K562 (cell line): ENCODE data around the gene ZNF41. TPM values are rescaled to one million over a fixed set of nuclear protein-coding genes. Genes with fewer than 3 reads are reported as not detected.

Experiments
- ATAC-seq: fragments of 200-7000 bp; cut with Tn5 transposase; 3 replicates; pipeline ENCODE4 v1.9.1; 2020; ENCODE audit warnings: moderate library complexity
- BruUV-seq: library from RNA; stranded (reverse); fragments of 400-500 nt; replicated peaks from 2 replicates; lab custom pipeline; 2021; lab: Mats Ljungman, UMichigan
- CTCF ChIA-PET: fragments of 300-600 bp; formaldehyde crosslinking; extraction: SDS; loops from one replicate; lab custom pipeline; 2021; ENCODE audit warnings: low intra/inter-chr PET ratio; lab: Yijun Ruan, JAX
- POLR2A ChIA-PET: fragments of 300-600, 350-650 bp; sonication (Branson Sonifier 250); formaldehyde crosslinking; extraction: SDS; loops from one replicate; lab custom pipeline; 2021; ENCODE audit warnings: antibody characterized with exemption, inconsistent platforms; lab: Yijun Ruan, JAX
- DNase-seq, 4 experiments: peaks; one replicate each; pipeline versions ENCODE4 v3.0.0 to v3.0.0-alpha.2; 2011 to 2018; ENCODE audit warnings: low spot score in 3 of 4, mixed read lengths in 3 of 4; ENCODE audit errors: extremely low read depth in 1 of 4
- FAIRE-seq: peaks from 2 replicates; lab custom pipeline; 2011; peaks lifted over from hg19 to GRCh38; lab: Jason Lieb, UNC
- H2AFZ ChIP-seq: 2 replicates; pipeline ENCODE4 v1.6.0; 2011; ENCODE audit warnings: low read depth, low read length, control low read depth, inconsistent platforms
- H3K27ac ChIP-seq: fragments of 200-600 bp; 3 replicates; pipeline ENCODE4 v1.8.0; 2011; ENCODE audit warnings: low read depth, mild to moderate bottlenecking, control low read depth, inconsistent platforms, low read length, moderate library complexity, mixed read lengths; ENCODE audit errors: extremely low read depth
- H3K27me3 ChIP-seq, 2 experiments: fragments of 300-600 bp in 1 of 2; 2 replicates in 1 of 2; 3 replicates in 1 of 2; pipeline versions ENCODE4 v1.6.0 to v1.8.0; 2011; ENCODE audit warnings: inconsistent platforms in 2 of 2, low read length in 2 of 2, mild to moderate bottlenecking in 1 of 2, mixed read lengths in 1 of 2, moderate library complexity in 1 of 2; ENCODE audit not compliant: control insufficient read depth in 2 of 2, insufficient read depth in 2 of 2
- H3K36me3 ChIP-seq: fragments of 300-600 bp; 3 replicates; pipeline ENCODE4 v1.8.0; 2011; ENCODE audit warnings: mild to moderate bottlenecking, low read length, inconsistent platforms; ENCODE audit not compliant: control insufficient read depth, insufficient read depth
- H3K4me1 ChIP-seq, 2 experiments: fragments of 200-600 bp in 1 of 2; replicated peaks in 1 of 2; 2 replicates in 1 of 2; 3 replicates in 1 of 2; pipeline versions ENCODE4 v1.5.1 to v1.8.0; 2011; ENCODE audit warnings: inconsistent platforms in 2 of 2, low read length in 2 of 2, mild to moderate bottlenecking in 1 of 2, mixed read lengths in 1 of 2, moderate library complexity in 1 of 2; ENCODE audit not compliant: control insufficient read depth in 2 of 2, insufficient read depth in 2 of 2
- H3K4me2 ChIP-seq: 2 replicates; pipeline ENCODE4 v1.6.1; 2011; ENCODE audit warnings: low read length, control low read depth, inconsistent platforms, mixed read lengths; ENCODE audit not compliant: insufficient read depth
- H3K4me3 ChIP-seq: fragments of 200-600 bp; sonication (generic), shearing (Covaris generic); 2 replicates; pipeline ENCODE4 v1.5.1; 2016; ENCODE audit warnings: control low read depth, inconsistent platforms
- H3K79me2 ChIP-seq: fragments of 200-600 bp; 3 replicates; pipeline ENCODE4 v1.8.0; 2011; ENCODE audit warnings: low read length, inconsistent platforms; ENCODE audit not compliant: control insufficient read depth, insufficient read depth
- H3K9ac ChIP-seq, 2 experiments: 2 replicates each; pipeline versions ENCODE4 v1.6.0 to v1.6.1; 2011; ENCODE audit warnings: low read depth in 2 of 2, low read length in 2 of 2, control low read depth in 1 of 2, inconsistent platforms in 1 of 2, mild to moderate bottlenecking in 1 of 2, mixed read lengths in 1 of 2; ENCODE audit not compliant: insufficient read depth in 1 of 2
- H3K9me1 ChIP-seq: one replicate; pipeline ENCODE4 v1.6.0; 2011; ENCODE audit warnings: inconsistent platforms, mild to moderate bottlenecking, low read length, moderate library complexity; ENCODE audit not compliant: control insufficient read depth, insufficient read depth
- H3K9me3 ChIP-seq: replicated peaks from 2 replicates; pipeline ENCODE4 v1.5.1; 2011; ENCODE audit warnings: low read depth, low read length, inconsistent platforms; ENCODE audit not compliant: control insufficient read depth, insufficient read depth
- H4K20me1 ChIP-seq: replicated peaks from 2 replicates; pipeline ENCODE4 v1.6.1; 2011; ENCODE audit warnings: low read length, inconsistent platforms, mixed read lengths; ENCODE audit not compliant: control insufficient read depth, insufficient read depth
- CBX3 ChIP-seq, 2 experiments: IDR thresholded peaks; 1 replicate in 1 of 2; 2 replicates in 1 of 2; pipeline ENCODE4 v1.6.1; 2012; ENCODE audit warnings: inconsistent platforms in 2 of 2, low read length in 2 of 2, borderline replicate concordance in 1 of 2, control low read depth in 1 of 2
- ETV5 ChIP-seq: sonication (generic); formaldehyde crosslinking; IDR thresholded peaks from 2 replicates; pipeline ENCODE4 v1.4.0; 2020; ENCODE audit warnings: low read depth, mild to moderate bottlenecking, missing genetic modification reagents
- KAT8 ChIP-seq: fragments of 450-650 bp; IDR thresholded peaks from 2 replicates; pipeline ENCODE4 v1.6.1; 2016; ENCODE audit warnings: low read depth, mild to moderate bottlenecking
- POLR2AphosphoS5 ChIP-seq: IDR thresholded peaks from 2 replicates; pipeline ENCODE4 v1.6.1; 2011; ENCODE audit warnings: mild to moderate bottlenecking, low read depth, low read length, moderate library complexity; ENCODE audit not compliant: control insufficient read depth, insufficient read depth
- POLR2B ChIP-seq: fragments of 450-650 bp; IDR thresholded peaks from 2 replicates; pipeline ENCODE4 v1.6.1; 2018; ENCODE audit warnings: low read depth; ENCODE audit not compliant: partially characterized antibody
- RBM34 ChIP-seq: fragments of 200-400 bp; formaldehyde crosslinking; IDR thresholded peaks from 2 replicates; pipeline ENCODE4 v1.6.1; 2018; ENCODE audit warnings: low read length, borderline replicate concordance; ENCODE audit not compliant: insufficient read depth
- SMARCB1 ChIP-seq: IDR thresholded peaks from 2 replicates; pipeline ENCODE4 v1.6.1; 2011; ENCODE audit warnings: improper control_type of control experiment, low read depth; ENCODE audit not compliant: insufficient read length
- ZBTB17 ChIP-seq: fragments of 450-650 bp; formaldehyde crosslinking; IDR thresholded peaks from 2 replicates; pipeline ENCODE4 v1.4.0; 2020; ENCODE audit warnings: mild to moderate bottlenecking
- ZNF124 ChIP-seq: sonication (generic); formaldehyde crosslinking; IDR thresholded peaks from 2 replicates; pipeline ENCODE4 v1.8.1; 2022; ENCODE audit warnings: missing genetic modification reagents
- ZNF134 ChIP-seq: fragments of 250-450 bp; sonication (Bioruptor Pico); conservative IDR thresholded peaks from 2 replicates; pipeline ENCODE4 v1.4.0; 2020
- ZSCAN29 ChIP-seq: fragments of 450-650 bp; IDR thresholded peaks from 2 replicates; pipeline ENCODE4 v1.6.1; 2017
- WGBS: fragments of 100-300 bp; shearing (Covaris generic); methylation state at CpG from one replicate; pipeline ENCODE4 v1.1.6; 2016; ENCODE audit warnings: low coverage, mixed read lengths; ENCODE audit not compliant: insufficient coverage; ENCODE audit errors: missing lambda C conversion rate; 5-methylcytosine and 5-hydroxymethylcytosine counted together
- in situ Hi-C: fragments of 300-500 bp; cut with MboI; formaldehyde crosslinking; loops from 4 replicates; pipeline ENCODE4 v1.15.0; 2018; ENCODE audit warnings: inconsistent platforms, mixed read lengths
- intact Hi-C: fragments of 100-400 bp; cut with micrococcal nuclease; formaldehyde crosslinking; loops from 2 replicates; pipeline ENCODE4 v1.14.2; 2022
- polyA plus RNA-seq, 8 experiments: library from polyadenylated mRNA; depleted of rRNA in 4 of 8; stranded (reverse) in 5 of 8; unstranded in 3 of 8; fragments of >200 nt; fragmentation: Nextera tagmentation in 2 of 8; fragmentation: Illumina TruSeq in 1 of 8; extraction: Ambion mirVana in 2 of 8; extraction: Trizol in 1 of 8; gene quantifications; 2 replicates each; pipeline versions ENCODE4 v1.2.1 to v1.2.3, GENCODE V29; 2011 to 2014; ENCODE audit warnings: inconsistent platforms in 1 of 8, missing spikeins in 1 of 8
- total RNA-seq, 7 experiments: library from RNA; depleted of rRNA in 6 of 7; stranded (reverse); fragments of >200 nt in 6 of 7; fragmentation: Illumina TruSeq in 2 of 7; extraction: Trizol in 2 of 7; gene quantifications; 2 replicates each; pipeline versions ENCODE4 v1.2.1 to v1.2.3, GENCODE V29; 2011 to 2021; ENCODE audit warnings: low replicate concordance in 1 of 7
- TF ChIP-seq, protein P1 (sequence below): sonication (generic); formaldehyde crosslinking; IDR thresholded peaks from 2 replicates; pipeline ENCODE4 v1.8.0; 2022; ENCODE audit warnings: missing genetic modification reagents, mild to moderate bottlenecking, moderate library complexity, borderline replicate concordance
- TF ChIP-seq, protein P2 (sequence below): sonication (generic); formaldehyde crosslinking; IDR thresholded peaks from 2 replicates; pipeline ENCODE4 v1.8.0; 2022; ENCODE audit warnings: missing genetic modification reagents, mild to moderate bottlenecking, borderline replicate concordance
- TF ChIP-seq, protein P3 (sequence below): fragments of 450-650 bp; IDR thresholded peaks from 2 replicates; pipeline ENCODE4 v1.6.1; 2016

ZNF41 gene
- total and polyA plus RNA-seq, 9 of the 15 experiments (the other 6 are each of a cell fraction or from before 2014, with no cell fraction given): 0.53 to 8.6 (median 6.6) TPM

GRCh38 chrX:47503151-47503550 lies 20.1 kb upstream of the ZNF41 start:
- intact Hi-C loops: no loop called here
- H2AFZ ChIP-seq: no peak overlapping the region
- BruUV-seq: no TSS peak
- peaks cover 0 to 21% of the 10 kb centered on the region in 2 experiments; a peak in 4 of 5 replicates for H3K27me3 ChIP-seq
- CTCF ChIA-PET: no interaction called here
- no peaks in the 10 kb centered on the region for H3K9me1 ChIP-seq
- H4K20me1 ChIP-seq: no peaks in the 10 kb centered on the region; the same call in 1 of the 2 replicates
- H3K9ac ChIP-seq: no peak overlapping the region
- no peak overlapping the region for H3K27ac ChIP-seq
- H3K4me2 ChIP-seq: no peak overlapping the region
- 0% methylated on average over 5 of the region's 5 CpGs for WGBS
- no peak overlapping the region for H3K4me3 ChIP-seq
- H3K79me2 ChIP-seq: no peaks in the 10 kb centered on the region
- DNase-seq (no peak), ATAC-seq (no peak), FAIRE-seq (no peak)
- no peaks in the 10 kb centered on the region for H3K4me1 ChIP-seq
- in situ Hi-C loops: loop anchor here (25.0 kb wide), 1 partner anchor 534 kb away; no protein-coding TSS in a partner anchor
- no peaks in the 10 kb centered on the region for H3K36me3 ChIP-seq
- H3K9me3 ChIP-seq: no peaks in the 10 kb centered on the region
- POLR2A ChIA-PET: interaction anchor here (0.6 kb wide), 1 partner anchor 240 kb away, joined by 3 read pairs; no protein-coding TSS in a partner anchor
- TF ChIP-seq ETV5: no peak
- TF ChIP-seq, protein P1, sequence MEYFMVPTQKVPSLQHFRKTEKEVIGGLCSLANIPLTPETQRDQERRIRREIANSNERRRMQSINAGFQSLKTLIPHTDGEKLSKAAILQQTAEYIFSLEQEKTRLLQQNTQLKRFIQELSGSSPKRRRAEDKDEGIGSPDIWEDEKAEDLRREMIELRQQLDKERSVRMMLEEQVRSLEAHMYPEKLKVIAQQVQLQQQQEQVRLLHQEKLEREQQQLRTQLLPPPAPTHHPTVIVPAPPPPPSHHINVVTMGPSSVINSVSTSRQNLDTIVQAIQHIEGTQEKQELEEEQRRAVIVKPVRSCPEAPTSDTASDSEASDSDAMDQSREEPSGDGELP (CRISPR knock-in tag): no peak
- TF ChIP-seq, protein P2, sequence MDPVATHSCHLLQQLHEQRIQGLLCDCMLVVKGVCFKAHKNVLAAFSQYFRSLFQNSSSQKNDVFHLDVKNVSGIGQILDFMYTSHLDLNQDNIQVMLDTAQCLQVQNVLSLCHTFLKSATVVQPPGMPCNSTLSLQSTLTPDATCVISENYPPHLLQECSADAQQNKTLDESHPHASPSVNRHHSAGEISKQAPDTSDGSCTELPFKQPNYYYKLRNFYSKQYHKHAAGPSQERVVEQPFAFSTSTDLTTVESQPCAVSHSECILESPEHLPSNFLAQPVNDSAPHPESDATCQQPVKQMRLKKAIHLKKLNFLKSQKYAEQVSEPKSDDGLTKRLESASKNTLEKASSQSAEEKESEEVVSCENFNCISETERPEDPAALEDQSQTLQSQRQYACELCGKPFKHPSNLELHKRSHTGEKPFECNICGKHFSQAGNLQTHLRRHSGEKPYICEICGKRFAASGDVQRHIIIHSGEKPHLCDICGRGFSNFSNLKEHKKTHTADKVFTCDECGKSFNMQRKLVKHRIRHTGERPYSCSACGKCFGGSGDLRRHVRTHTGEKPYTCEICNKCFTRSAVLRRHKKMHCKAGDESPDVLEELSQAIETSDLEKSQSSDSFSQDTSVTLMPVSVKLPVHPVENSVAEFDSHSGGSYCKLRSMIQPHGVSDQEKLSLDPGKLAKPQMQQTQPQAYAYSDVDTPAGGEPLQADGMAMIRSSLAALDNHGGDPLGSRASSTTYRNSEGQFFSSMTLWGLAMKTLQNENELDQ: no peak
- no peak for TF ChIP-seq ZBTB17 (CRISPR knock-in tag)
- no peak for TF ChIP-seq KAT8
- no peak for TF ChIP-seq ZNF124
- no peak for TF ChIP-seq ZNF134
- TF ChIP-seq CBX3 (IDR thresholded peaks at IDR 0.05; ENCODE audit: borderline replicate concordance in 1 of 2, low read length in 2 of 2): no peak
- TF ChIP-seq, protein P3, sequence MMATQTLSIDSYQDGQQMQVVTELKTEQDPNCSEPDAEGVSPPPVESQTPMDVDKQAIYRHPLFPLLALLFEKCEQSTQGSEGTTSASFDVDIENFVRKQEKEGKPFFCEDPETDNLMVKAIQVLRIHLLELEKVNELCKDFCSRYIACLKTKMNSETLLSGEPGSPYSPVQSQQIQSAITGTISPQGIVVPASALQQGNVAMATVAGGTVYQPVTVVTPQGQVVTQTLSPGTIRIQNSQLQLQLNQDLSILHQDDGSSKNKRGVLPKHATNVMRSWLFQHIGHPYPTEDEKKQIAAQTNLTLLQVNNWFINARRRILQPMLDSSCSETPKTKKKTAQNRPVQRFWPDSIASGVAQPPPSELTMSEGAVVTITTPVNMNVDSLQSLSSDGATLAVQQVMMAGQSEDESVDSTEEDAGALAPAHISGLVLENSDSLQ: no peak
- TF ChIP-seq RBM34: no peak
- no peak for TF ChIP-seq ZSCAN29
- no peak for TF ChIP-seq POLR2B
- TF ChIP-seq SMARCB1: no peak
- no peak for TF ChIP-seq POLR2AphosphoS5
